Nephron progenitor cell (in vitro differentiated cells): ENCODE data around the gene PSME3IP1.

Experiments
- DNase-seq: peaks from one replicate; pipeline ENCODE4 v3.0.0; 2021
- H3K27ac Mint-ChIP-seq: 2 replicates; pipeline ENCODE4 v1.8.0; 2021; ENCODE audit warnings: mild to moderate bottlenecking, moderate library complexity, mixed read lengths
- H3K27me3 Mint-ChIP-seq: 2 replicates; pipeline ENCODE4 v1.8.0; 2021; ENCODE audit warnings: mild to moderate bottlenecking, low read depth, mixed read lengths; ENCODE audit not compliant: poor library complexity
- H3K36me3 Mint-ChIP-seq: 2 replicates; pipeline ENCODE4 v1.8.0; 2021; ENCODE audit warnings: low read depth, mixed read lengths
- H3K4me1 Mint-ChIP-seq: 2 replicates; pipeline ENCODE4 v1.8.0; 2021; ENCODE audit warnings: mixed read lengths
- H3K4me3 Mint-ChIP-seq: 2 replicates; pipeline ENCODE4 v1.8.0; 2021; ENCODE audit warnings: mild to moderate bottlenecking, moderate library complexity, mixed read lengths
- H3K9me3 Mint-ChIP-seq: 2 replicates; pipeline ENCODE4 v1.8.0; 2021; ENCODE audit warnings: mild to moderate bottlenecking, moderate library complexity, mixed read lengths
- CTCF ChIP-seq: fragments of 200-600 bp; sonication (generic); IDR thresholded peaks from 2 replicates; pipeline ENCODE4 v1.5.0; 2021; ENCODE audit warnings: antibody characterized with exemption

The PSME3IP1 gene

GRCh38 chr16:57130950-57131321 is 54.9 kb downstream of the PSME3IP1 start:
- H3K4me3 Mint-ChIP-seq = no peak overlapping the region
- H3K36me3 Mint-ChIP-seq = no peaks in the 10 kb centered on the region
- H3K27ac Mint-ChIP-seq = no peak overlapping the region
- TF ChIP-seq CTCF = no peak
- peaks cover 24% of the 10 kb centered on the region for H3K4me1 Mint-ChIP-seq
- no peak for DNase-seq
- H3K9me3 Mint-ChIP-seq = no peaks in the 10 kb centered on the region
- H3K27me3 Mint-ChIP-seq = no peaks in the 10 kb centered on the region

DNA sequence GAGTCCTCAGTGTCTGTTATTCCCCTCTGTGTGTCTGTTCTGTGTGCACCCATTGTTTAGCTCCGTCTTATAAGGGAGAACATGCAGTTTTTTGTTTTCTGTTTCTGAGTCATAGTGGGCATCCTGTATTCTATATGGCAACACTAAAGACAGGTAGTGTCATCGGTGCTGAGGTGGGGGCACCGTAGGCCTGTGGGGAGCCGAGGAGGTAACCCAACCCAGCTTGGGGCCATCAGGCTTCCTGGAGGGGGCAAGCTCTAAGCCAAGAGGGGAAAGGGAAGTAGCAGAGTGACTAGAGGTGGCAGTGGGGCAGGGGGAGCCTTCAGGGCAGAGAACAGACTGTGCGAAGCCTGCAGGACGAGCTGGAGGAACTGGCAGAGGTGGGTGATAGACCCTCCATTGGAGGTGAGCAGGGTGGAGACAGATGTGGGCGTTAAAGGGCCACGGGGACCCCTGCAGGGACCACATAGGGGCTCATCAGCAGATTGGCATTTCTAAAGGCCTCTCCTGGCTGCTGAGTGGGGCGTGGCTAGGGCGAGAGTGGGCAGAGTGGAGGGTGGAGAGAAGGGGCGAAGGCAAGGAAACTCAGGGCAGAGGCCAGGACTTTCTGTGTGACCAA is 57.0 kb downstream of the PSME3IP1 start:
- TF ChIP-seq CTCF = no peak

DNA sequence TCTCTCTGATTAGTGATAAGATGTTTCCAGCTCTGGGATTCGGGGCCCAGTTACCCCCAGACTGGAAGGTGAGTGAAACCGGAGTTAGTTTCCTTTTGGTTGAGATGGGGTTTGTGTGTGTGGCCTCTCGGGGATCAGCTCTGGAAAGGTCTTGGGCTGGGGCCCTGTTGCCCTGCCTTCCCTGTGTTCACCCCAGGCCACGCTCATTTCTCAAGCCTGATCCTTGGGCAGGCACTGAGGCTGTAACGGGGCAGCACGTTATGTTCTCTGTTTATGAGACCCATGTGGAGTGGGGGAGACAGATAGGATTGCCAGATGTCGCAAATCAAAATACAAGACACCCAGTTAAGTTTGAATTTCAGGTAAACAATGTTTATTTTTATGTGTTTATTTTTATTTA is 58.0 kb downstream of the PSME3IP1 start:
- Mint-ChIP-seq H3K27ac (no peak overlapping the region), H3K27me3 (no peaks in the 10 kb centered on the region), H3K9me3 (no peaks in the 10 kb centered on the region), H3K36me3 (no peaks in the 10 kb centered on the region), H3K4me1 (peaks cover 35% of the 10 kb centered on the region), H3K4me3 (no peak overlapping the region)
- no peak for TF ChIP-seq CTCF
- DNase-seq = no peak

More for the DNA sequence above, 57.0 kb downstream of the PSME3IP1 start:
- H3K4me3 Mint-ChIP-seq = no peak overlapping the region
- no peaks in the 10 kb centered on the region for H3K27me3 Mint-ChIP-seq
- H3K4me1 Mint-ChIP-seq = peaks cover 33% of the 10 kb centered on the region
- H3K27ac Mint-ChIP-seq = no peak overlapping the region
- DNase-seq = no peak
- H3K36me3 Mint-ChIP-seq = no peaks in the 10 kb centered on the region
- H3K9me3 Mint-ChIP-seq = no peaks in the 10 kb centered on the region

DNA sequence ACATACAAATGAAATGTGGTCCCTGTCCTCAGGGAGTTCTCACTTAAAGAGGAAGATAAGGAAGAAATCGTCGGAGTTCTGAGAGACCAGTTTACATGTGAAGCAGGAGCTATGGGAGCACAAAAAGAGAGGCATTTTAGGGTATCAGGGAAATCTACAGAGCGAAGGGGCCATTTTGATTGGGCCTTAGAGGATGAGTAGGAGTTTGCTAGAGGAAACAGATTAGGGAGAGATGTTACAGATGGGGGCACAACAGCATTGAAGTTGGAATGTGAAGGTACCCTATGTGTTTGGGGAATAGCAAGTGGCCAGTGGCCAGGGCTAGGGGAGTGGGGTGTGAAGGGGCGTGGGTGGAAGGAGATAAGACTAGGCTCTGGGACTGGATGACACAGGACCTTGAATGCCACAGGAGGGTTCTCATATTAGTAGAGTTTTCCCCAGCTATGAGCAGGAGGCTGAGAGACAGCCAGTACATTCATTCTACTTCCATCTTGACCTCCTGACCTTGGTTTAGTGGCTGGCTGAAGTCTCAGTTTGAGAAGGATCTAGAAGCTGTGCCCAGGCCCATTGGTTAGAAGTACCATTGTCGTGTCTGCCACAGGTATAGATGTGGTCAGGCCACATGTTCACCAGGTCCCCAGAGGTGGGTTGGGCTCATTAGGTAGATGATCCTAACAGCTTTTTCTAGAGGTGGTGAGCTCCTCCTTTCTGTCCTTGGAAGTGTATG is 58.6 kb downstream of the PSME3IP1 start:
- Mint-ChIP-seq H3K27me3 (no peaks in the 10 kb centered on the region), H3K36me3 (no peaks in the 10 kb centered on the region), H3K27ac (no peak overlapping the region), H3K4me3 (no peak overlapping the region), H3K9me3 (no peaks in the 10 kb centered on the region), H3K4me1 (peaks cover 29% of the 10 kb centered on the region)
- DNase-seq = no peak
- no peak for TF ChIP-seq CTCF

GRCh38 chr16:57126411-57126810 is 59.4 kb downstream of the PSME3IP1 start:
- TF ChIP-seq CTCF = no peak
- H3K4me1 Mint-ChIP-seq = peaks cover 23% of the 10 kb centered on the region
- no peak for DNase-seq
- no peaks in the 10 kb centered on the region for H3K9me3 Mint-ChIP-seq
- no peak overlapping the region for H3K4me3 Mint-ChIP-seq
- H3K36me3 Mint-ChIP-seq = no peaks in the 10 kb centered on the region
- H3K27me3 Mint-ChIP-seq = no peaks in the 10 kb centered on the region
- H3K27ac Mint-ChIP-seq = no peak overlapping the region

GRCh38 chr16:57125969-57126368 is 59.9 kb downstream of the PSME3IP1 start:
- no peaks in the 10 kb centered on the region for H3K9me3 Mint-ChIP-seq
- H3K36me3 Mint-ChIP-seq = no peaks in the 10 kb centered on the region
- H3K27ac Mint-ChIP-seq = no peak overlapping the region
- TF ChIP-seq CTCF = no peak
- H3K4me3 Mint-ChIP-seq = no peak overlapping the region
- no peaks in the 10 kb centered on the region for H3K27me3 Mint-ChIP-seq
- peaks cover 23% of the 10 kb centered on the region for H3K4me1 Mint-ChIP-seq
- DNase-seq = no peak
